NCI-H1694 (cell line): ENCODE measurements around the gene MARF1.
"Not testable (repeated sequence)": the region's sequence is repeated elsewhere in the genome, so short reads cannot be mapped to it uniquely, and the experiment has no call there.

Source experiments
- DNase-seq: peaks from one replicate; lab custom pipeline; 2025; lab: John Stamatoyannopoulos, UW

Gene MARF1

DNA sequence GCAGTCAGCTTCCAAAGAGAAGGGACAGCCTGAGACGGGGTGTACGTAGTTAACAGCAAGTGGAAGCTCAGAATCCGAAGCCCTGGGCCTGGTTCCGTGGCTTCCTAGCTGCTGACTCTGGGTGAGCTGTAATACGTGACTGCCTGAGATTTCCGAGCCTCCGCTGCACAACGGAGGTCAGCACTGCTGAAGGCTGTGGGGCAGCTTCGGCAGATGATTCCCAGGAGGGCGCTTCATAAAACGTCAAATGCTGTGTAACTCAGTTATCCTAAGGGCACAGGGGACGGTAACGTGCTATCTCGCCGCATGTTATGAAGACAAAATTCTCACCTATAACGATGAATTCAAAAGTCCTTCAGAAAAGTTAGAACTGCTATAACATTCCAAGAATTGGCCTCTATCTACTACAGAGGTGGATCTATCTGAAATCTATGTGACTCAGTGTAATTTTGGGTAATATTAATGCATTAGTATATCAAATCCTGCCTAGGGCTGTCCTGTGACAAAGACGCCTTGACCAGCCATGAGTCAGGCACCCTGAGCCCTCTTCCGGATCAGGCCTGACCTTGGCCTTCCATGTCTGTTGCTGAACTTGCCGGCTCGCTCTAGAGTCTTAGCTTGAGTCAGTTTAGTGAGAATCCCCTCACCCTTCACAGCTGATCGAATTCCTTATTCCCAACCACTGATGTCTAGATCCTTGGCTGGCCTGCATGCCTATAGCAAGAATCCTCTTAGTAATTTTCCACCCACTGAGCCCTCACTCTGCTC is 43.5 kb downstream of the MARF1 start:
- DNase-seq: no peak

DNA sequence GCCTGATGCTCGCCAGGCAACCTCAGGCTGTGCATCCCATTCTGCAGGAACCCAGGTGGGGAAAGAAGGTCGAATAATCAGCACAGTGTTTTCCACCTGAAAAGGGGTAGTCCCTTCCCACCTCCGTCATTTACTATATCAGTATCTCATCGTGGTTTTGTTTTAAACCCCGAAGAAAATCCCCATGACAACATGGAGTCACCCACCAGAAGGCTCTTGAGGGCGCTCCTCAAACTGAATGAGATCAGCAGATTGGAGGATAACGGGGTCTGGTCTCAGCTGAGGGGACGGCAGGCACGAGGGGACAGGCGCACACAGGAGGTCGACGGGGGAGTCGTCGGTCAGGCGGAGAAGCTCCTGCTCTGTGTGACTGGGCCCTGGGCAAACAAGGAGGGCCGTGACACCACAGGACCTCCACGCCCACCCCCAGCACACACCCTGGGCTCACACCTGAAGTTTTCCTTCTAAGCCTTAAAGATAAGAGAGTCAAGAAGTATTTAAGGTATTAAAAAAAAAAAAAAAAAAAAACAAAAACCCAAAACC is 44.2 kb downstream of the MARF1 start:
- no peak for DNase-seq

DNA sequence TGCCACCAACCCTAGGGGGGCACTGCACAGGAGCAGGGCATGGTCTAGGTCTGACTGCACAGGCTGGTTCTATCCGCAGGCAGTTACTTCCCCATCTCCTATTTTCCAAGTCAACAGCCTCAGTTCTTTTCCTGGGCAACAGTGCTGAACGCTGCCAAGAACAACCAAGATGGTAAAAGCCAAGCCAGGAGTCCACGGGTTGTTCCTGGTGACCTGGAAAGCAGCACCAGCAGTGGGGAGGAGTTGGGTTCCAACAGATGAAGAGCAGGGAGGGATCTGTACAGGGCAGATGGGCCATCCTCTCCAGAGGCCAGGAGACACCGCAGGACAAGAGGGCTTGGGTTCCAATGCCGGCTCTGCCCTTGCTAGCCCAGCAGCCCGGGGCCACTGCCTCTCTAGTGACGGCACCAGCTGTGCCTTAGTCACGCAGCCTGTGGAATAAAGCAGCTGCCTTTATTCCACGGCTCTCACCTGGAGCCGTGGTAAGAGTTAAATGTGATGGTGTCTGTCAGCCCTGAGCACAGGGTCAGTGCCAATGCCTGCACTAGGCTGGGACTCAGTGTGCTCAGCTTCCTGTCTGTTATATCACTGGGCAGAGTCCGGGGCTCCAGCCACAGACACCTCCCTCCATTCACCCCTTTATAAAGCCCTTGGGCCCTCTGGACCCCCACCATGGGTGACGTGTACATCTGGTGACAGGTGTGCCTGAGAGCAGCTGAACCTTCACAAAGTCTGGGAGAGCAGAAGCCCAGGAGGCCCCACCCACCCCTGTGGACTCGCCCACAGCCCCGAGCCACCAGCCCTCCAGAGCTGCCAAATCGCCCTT is 44.9 kb downstream of the MARF1 start:
- no peak for DNase-seq

DNA sequence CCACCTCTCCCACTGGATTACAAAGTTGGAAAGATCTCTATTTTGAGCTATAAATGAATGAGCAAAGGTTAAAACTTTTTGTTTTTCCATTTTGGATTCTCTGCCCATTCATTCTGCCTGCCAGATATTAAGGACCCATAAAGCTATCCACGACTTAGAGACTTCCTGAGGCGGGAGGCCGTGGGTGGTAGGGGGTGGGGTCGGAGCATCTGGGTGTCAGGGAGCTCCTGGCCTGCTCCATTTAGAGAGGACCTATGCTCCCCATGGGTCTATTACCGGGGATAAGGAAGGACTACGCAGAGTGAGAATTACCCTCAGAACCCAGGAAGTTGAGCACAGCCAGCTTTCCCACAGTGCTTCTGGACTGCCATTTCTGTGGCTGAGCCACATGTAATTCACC is 45.8 kb downstream of the MARF1 start:
- no peak for DNase-seq

DNA sequence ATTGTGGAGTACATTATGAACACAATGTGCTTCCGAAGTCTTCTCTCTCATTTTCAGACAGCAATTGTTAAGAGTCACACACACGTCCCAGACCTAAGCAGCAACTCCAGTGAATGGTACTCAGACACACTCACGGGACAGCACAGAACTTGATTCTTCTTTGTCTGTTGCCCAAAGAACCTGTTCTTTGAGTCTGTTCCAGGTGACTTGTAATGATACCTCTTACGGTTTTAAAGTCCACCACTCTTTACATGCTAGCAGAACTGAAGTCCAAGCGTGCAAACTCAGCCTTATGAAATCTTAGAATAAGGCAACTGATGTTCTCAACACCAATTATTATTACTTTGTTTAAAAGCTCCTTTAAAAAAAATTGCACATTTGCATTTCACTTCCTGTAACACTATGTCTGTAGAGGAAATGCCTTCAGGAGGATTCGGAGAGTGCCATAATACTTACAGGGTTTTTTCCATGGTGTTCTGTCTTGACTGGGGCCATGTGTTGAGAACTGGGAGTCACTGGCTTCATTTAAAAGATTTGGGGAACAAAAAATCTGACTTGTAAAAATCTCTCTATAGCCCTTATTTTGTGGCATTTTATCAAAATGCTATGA is 48.1 kb downstream of the MARF1 start:
- DNase-seq: no peak

DNA sequence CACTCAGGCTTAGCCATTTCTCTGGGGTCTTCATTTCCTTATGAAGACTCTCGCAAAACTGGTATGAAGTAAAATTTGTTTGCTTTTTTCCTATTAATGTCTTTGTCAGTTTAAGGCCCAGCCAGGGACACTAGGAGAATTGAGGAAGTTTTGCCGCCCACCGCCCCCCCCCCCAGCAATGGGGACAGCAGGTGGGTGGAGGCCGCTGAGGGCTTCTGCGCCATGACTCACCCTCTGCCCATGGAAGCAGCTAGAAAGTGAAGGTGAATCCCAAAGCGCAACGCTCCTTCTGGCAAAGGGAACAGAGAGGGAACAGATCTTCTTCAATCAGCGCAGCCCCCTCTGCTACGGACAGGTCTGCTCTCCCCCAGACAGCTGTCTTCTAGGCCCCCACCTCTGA is 49.7 kb downstream of the MARF1 start:
- no peak for DNase-seq

DNA sequence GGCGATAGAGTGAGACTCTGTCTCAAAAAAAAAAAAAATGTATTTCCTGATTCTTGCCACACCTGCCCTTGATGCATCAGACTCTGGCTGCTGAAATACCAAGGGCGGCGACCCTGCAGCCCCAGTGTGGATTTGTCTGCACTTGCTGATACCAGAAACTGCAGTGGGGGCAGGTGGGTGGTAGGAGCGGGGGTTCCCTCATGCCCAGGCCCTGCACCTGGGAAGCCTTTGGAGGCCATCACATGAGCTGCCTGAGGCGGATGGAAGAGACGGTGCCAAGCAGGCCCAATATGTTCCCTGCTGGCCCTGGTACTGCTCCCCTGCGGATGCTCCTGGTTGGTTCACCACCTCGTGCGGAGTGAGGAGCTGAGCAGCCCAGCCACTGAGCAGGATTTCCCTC is 50.6 kb downstream of the MARF1 start:
- DNase-seq: no peak

DNA sequence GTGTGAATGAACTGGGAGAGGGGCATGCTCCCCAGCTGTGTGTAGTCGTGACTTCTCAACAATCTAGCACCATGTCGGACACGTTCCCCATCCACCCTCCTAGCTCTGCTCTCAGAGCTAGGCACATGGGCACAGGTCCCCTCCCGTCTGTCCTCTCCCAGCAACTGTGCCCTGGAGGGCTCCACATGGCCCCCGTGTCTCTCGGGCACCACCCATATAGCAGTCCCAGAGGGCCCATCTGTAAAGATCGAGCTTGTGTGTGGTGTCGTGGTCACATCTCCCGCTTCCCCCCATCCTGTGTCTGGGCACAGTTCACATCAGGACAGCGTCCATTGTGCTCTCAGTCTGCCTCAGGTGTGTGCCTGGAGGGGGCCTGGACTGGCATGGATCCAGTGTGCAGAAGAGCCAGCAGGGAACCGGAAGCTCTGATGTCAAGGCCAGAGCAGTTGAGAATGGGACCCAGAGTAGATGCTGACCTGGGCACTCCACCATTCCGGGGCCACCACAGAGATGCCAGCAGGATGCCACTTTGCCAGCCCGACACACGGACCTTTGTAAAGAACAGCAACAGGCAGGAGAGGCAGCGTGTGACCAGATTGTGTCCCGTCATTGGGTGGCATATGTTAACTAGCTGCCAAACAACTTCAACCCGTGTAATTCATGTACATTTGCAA is 55.7 kb downstream of the MARF1 start:
- DNase-seq: no peak

DNA sequence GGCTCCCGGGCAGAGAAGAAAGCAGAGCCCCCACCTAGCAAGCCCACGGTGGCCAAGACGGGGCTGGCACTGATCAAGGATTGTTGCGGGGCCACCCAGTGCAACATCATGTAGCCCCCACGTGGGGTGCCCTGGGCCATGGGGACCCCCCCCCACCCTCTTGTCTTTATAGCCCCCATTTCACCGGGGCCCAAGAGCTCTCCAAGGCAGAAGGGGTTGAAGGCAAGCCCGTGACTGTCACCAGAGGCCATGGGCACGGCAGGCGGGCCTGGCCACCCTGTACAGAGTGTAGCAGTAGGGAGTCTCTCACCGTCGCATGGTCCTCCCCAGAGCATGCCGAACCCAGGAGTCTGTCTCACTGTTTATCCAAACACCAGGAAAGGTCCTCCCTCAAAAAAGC is 56.2 kb downstream of the MARF1 start:
- DNase-seq: no peak

DNA sequence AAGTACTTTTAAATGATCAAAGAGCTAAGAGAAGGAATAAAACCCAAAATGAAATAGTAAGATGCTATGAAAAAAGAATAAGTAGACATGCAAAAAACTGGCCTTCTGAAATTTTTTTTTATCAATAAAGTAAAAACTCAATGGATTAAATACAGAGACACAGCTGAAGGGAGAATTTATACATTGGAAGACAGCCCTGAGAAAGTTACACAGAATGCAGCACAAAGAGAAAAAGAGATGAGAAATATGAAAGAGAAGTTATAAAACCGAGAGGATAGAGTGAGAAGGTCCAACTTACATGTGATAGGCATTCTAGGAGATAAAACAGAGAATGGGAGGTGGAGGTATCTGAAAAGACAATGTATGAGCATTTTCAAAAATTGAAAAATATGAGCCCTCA is 57.0 kb downstream of the MARF1 start:
- DNase-seq: no peak

DNA sequence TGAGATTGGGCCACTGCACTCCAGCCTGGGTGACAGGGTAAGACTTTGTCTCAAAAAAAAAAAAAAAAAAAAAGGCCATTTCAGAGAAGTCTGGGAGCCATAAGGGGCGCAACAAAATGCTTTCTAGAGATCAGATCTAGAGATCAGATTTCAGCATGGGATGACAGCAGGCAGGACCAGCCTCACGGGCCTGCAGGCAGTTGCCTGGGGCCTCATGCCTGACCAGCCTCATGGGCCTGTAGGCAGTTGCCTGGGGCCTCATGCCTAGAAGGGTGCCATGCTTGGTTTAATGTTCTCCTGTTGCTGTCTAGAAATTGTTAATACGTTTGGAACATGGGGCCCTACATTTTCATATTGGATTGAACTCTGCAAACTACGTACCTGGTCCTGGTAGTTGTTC is 59.4 kb downstream of the MARF1 start:
- no peak for DNase-seq

DNA sequence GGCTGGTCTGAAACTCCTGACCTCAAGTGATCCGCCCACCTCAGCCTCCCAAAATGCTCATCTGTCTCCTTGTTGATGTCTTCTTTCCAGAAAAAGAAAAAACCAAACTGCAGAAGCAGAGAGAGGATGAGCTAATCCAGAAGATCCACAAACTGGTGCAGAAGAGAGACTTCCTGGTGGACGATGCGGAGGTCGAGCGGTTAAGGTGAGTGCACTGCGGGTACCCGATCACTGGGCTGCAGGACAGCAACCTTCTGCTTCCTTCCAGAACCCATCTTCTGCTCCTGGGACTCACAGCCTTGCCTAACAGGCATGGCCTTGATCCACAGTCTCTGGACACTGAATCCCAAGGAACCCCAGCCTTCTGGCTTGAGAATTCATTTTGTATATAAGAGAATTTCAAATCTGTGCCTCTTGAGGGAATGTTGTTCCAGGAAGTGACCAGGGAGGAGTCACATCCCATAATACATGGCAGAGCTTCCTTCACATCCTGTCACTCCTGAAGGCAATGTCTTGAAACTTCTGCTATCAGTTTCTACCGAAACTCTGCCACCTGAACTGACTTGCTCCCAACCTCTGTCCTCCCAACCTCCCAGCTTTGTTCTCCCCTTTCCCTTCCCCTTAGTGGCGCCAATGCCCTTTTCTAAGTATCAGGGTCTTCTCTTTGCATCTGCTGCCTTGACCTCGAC is 61.7 kb downstream of the MARF1 start:
- no peak for DNase-seq

DNA sequence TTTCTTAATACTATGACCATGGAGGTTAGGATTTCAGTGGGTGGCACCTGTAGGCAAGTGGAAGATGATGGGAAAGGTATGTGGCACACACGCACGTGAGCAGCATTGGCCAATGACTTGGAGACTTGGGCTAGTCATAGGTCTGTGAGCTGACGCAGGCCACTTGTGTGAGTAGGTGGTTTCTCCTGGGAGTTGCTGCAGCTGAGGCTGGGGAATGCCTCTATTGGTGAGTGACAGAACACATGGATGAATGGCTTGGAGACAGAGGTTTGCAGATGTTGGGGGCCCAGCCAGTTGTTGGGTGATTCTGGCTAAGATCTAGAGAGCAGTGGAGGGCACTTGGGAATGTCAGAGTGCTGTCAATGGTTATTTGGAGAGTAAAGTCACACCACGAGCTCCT is 64.1 kb downstream of the MARF1 start:
- no peak for DNase-seq

DNA sequence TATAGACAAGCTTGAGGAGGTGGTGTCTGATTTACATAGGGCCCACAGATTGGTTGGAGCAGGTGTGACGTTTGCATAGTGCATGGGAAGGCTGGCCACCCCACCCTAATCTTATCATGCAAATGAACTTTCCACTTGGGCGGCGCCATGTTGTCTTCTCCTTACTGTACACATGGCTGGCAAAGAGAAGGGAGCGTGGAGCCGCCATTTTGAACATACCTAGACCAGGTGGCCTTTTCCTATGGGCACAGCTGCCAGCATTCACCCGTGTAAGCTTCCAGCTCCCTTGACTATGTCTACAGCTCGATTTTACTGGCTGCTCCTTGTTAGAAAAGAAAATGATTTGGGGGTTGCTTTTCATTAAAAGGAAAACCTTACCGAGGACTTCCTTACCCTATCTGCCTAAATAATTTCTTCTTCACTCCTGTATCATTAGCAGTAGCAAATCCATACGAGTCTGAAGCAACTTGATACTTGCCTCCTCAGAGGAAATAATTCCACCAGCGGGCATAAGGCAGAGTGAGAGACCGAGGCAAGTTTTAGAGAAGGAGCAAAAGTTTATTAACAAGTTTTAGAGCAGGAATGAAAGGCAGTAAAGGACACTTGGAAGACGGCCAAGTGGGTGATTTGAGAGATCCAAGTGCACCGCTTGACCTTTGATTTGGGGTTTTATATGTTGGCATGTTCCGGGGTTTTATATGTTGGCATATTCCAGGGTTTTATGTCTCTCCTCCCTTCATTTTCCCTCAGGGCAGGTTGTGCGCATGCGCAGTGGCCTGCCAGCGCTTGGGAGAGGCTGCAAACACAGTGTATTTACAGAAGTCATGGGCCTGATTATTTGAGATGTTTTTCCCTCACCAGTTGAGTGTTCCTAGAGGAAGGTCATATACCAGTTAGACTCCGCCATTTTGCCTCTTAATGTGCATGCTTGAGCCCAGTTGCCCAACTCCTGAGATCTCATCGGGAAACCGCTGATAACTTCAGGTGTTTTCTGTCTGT is 65.7 kb downstream of the MARF1 start:
- DNase-seq: no peak

DNA sequence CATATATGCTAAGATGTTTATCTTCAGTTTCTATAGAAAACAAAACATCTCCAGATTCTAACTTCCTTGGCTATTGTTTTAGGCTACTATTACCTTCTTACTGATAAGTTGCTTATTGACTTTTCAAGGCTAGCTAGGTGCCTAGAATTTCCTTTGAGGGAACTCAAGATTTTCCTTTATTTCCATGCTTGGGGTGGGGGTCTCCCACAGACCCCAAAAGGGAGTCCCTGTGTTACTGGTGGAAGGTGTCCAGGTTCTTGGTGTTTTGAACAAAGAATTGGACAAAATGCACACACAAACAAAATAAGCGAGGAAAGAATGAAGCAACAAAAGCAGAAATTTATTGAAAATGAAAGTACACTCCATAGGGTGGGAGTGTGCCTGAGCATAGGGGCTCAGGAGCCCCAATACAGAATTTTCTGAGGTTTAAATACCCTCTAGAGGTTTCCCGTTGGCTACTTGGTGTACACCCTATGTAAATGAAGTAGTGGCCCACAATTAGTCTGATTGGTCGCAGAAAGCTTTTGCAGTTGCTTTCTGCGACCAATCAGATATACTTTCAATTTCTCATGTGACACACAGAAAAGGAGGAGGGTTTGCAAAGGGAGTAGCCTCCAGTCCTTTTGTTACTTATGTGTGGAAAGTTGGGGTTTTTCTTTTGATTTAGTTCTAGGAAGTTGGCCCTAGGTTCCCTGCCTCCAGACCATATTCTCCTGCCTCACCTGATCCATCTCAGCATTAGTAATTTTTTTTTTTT is 67.5 kb downstream of the MARF1 start:
- no peak for DNase-seq

DNA sequence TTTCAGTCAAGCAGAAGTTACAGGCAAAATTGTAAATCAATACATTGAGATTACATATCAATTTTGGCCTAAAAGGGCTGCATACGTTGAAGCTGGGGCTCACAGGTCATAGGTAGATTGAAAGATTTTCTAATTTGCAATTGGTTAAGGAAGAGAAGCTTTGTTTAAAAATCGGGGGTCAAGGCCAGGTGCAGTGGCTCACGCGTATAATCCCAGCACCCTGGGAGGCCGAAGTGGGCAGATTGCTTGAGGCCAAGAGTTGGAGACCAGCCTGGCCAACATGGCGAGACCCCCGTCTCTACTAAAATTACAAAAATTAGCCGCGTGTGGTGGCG is 68.4 kb downstream of the MARF1 start:
- DNase-seq: no peak

DNA sequence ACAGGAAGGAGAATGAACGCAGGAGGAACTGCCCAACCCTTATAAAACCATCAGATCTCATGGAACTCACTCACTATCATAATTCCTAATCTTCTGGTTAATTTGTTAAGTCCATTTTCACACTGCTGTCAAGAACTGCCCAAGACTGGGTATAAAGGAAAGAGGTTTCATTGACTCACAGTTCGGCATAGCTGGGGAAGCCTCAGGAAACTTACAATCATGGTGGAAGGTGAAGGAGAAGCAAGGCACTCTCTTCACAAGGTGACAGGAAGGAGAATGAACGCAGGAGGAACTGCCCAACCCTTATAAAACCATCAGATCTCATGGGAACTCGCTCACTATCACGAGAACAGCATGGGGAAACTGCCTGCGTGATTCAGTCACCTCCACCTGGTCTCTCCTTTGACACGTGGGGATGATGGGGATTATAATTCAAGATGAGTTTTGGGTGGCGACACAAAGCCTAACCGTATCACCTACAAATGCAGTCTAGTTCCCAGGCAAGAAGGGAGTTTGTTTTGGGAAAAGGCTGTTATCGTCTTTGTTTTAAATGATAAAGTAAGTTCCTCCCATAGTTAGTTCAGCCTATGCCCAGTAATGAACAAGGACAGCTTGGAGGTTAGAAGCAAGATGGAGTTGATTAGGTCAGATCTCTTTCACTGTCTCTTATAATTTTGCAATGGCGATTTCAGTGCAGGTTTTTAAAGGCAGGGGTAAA is 68.9 kb downstream of the MARF1 start:
- DNase-seq: not testable (repeated sequence)

DNA sequence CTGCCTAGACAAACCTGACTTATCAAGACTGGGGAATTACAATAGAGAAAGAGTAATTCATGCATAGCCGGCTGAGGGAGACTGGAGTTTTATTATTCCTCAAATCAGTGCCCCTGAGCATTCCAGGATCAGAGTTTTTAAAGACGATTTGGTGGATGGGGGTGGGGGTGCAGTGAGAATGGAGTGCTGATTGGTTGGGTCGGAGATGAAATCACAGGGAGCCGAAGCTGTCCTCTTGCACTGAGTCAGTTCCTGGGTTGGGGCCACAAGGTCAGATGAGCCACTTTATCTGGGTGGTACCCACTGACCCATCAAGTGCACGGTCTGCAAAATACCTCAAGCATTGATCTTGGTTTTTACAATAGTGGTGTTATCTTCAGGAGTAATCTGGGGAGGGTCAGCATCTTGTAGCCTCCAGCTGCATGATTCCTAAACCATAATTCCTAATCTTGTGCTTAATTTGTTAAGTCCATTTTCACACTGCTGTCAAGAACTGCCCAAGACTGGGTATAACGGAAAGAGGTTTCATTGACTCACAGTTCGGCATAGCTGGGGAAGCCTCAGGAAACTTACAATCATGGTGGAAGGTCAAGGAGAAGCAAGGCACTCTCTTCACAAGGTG is 69.6 kb downstream of the MARF1 start:
- DNase-seq: no peak
